Hematopoietic multipotent progenitor cell treated with erythropoietin and hydrocortisone succinate and interleukin-3 and kit ligand, for 8 days (in vitro differentiated cells): ENCODE data around the gene TMEM82.
"Not testable (repeated sequence)": the region's sequence is repeated elsewhere in the genome, so short reads cannot be mapped to it uniquely, and the experiment has no call there.

Source experiments
- DNase-seq: peaks from one replicate; pipeline ENCODE4 v3.0.0-alpha.2; 2015

TMEM82 gene

GRCh38 chr1:15742339-15742801 is at the start of gene TMEM82:
Gene TMEM82 (plus strand): TSS chr1:15742499. CDS start chr1:15742560, 61 bp downstream.
- DNase-seq: no peak

DNA sequence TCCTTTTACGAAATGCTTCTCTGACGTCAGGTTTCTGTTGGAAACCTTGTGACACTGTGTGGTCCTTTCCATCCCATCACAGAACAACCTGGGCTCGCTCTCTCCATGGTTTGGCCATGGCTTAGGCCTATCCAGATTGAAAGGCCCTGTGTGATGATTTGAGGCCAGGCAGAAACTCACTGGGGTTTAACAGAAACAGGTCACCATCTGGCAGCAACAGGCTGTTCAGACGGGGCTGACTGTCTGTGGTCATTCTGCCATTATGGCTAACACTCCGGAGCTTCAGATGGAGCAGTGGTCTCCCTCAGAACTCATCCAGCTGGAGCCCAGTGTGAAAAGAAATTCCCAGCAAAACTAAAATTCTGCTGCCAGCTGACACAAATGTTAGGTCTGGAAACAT is 48.9 kb upstream of the TMEM82 start:
- no peak for DNase-seq

DNA sequence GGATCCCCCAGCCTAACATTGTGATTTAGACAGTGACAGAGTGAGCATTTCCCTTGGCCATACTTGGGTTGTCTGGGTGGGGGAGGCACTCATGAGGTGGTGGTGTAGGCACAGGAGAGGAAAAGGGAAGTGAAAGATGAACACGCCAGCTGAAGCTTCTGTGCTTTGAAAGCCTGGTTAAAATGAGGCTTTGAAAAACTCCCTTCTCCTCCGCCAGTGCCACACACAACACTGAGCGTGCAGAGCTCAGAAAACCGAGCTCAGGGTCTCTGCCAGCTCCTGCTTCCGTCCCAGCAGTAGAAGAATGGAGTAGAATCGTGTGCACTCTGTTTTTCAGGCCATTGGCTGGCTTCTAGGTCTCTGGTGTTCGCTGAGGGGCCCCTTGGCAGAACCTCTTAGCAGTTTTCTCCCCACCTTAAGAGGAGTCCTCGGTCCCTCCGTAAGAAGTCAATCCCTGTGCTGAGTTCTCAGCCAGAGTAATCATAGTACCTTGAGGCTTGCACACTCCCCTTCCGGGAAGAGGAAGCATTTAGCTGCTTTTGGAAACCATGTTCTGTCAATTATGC is 45.3 kb upstream of the TMEM82 start:
- no peak for DNase-seq

- DNase-seq: no peak
Observed at GRCh38 chr1:15698201-15698600, 44.1 kb upstream of the TMEM82 start.

DNA sequence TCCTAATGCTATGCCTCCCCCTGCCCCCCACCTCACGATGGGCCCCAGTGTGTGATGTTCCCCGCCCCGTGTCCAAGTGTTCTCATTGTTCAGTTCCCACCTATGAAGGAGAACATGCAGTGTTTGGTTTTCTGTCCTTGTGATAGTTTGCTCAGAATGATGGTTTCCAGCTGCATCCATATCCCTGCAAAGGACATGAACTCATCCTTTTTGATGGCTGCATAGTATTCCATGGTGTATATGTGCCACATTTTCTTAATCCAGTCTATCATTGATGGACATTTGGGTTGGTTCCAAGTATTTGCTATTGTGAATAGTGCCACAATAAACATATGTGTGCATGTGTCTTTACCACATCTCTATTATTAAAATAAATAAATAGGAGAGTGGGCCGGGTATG is 43.0 kb upstream of the TMEM82 start:
- DNase-seq: not testable (repeated sequence)

DNA sequence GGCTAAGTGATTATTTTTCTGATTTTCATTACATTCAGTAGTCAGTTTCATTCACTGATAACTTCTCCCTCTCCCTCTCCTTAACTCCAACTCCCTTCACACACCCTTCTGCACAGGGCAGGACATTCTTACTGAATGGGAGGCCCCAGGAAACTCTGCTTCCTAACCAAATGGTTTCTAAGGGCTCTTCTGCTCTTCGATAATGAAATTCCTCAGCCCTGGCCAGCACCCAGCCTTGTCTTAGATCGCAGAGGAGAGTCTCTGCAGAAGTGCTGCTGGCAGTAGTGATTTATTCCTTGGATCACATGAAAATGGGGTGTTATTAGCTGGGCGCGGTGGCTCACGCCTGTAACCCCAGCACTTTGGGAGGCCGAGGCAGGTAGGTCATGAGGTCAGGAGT is 41.8 kb upstream of the TMEM82 start:
- DNase-seq: no peak

GRCh38 chr1:15701784-15702183 is 40.5 kb upstream of the TMEM82 start:
- no peak for DNase-seq

- no peak for DNase-seq
Observed at GRCh38 chr1:15702722-15703550, 39.4 kb upstream of the TMEM82 start.

DNA sequence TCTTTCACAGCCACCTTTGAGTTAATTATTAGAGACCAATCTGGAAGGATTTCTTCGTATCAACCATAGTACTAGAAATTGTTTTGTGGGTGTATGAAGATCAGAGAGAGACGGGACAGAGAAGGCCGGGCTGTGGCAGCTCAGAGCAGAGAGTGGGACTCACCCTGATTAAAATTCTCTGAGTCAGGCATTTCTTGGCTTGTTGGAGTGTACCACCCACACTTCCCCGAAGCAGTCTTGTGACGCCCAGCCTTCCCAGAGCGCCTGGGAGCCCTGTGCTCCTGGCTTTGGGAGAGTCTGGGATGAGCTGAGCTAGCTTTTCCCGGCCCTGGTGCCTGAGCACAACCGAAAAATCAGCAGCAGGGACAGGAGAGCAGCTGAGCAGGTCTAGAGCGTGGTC is 38.7 kb upstream of the TMEM82 start:
- DNase-seq: no peak

- DNase-seq: no peak
Observed at GRCh38 chr1:15704526-15705183, 37.6 kb upstream of the TMEM82 start.

DNA sequence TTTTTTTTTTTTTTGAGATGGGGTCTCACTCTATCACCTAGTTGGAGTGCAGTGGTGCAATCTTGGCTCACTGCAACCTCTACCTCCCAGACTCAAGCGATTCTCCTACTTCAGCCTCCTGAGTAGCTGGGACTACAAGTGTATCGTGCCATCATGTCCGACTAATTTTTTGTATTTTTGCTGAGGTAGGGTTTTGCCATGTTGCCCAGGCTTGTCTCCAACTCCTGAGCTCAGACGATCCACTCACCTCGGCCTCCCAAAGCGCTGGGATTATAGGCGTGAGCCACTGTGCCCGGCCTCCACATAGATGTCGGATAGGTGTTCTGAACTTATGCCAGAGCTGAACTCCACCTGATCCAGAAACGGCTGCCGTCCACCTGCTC is 37.1 kb upstream of the TMEM82 start:
- no peak for DNase-seq

GRCh38 chr1:15706751-15707150 is 35.5 kb upstream of the TMEM82 start:
- no peak for DNase-seq

DNA sequence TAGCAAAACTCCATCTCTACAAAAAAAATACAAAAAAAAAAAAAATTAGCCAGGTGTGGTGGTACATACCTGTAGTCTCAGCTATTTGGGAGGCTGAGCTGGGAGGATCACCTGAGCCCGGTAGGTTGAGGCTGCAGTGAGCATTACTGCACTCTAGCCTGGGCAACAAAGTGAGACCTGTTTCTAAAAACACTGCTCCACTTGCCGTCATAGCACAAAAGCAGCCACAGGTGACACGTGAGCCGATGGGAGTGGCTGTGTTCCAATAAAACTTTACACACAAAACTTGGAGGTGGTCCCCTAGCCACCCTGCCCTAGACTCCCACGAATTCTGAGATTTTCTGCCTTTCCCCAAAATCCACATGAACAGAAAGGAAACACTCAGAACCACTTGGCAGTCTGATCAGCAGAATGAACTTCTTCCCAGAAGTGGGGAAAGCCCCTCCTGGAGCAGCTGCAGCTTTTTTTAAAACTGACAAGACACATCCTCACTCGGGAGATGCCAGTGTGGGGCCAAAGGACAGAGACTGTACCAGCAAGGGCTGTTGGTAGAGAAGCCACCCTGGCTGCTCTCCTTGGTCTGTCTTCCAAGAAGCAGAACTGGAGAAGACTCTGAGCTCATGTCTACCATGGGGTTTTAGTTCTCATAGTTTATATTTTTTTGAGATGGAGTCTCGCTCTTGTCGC is 34.9 kb upstream of the TMEM82 start:
- DNase-seq: no peak

DNA sequence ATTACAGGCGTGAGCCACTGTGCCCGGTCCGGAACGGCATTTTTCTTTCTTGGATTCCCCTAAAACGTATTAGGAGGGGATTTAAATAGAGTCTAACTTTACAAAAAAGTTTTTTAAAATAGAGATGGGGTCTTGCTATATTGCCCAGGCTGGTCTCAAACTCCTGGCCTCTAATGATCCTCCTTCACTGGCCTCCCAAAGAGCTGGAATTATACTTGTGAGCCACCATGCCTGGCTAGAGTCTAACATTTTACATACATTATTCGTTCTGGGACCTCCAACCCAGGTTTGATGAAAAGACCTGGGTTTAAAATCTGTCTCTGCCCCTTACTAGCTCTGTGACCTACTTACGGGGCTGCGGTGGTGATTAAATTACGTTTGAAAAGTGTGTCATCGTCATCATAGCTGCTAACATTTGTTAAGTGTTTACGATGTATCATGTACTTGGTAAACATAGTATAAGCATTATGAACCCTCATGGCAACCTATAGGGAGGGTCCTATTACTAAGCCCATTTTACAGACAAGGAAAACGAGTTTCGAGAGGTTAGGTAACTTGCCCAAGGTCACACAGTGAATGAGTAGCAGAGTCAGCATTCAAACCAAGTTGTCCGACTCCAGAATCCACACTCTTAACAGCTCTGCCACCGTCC is 33.7 kb upstream of the TMEM82 start:
- DNase-seq: no peak

GRCh38 chr1:15709226-15709625 is 33.1 kb upstream of the TMEM82 start:
- DNase-seq: no peak

- no peak for DNase-seq
Observed at GRCh38 chr1:15712168-15712567, 30.1 kb upstream of the TMEM82 start.

- DNase-seq: no peak
Observed at GRCh38 chr1:15714406-15715136, 27.7 kb upstream of the TMEM82 start.

GRCh38 chr1:15717418-15718125 is 24.7 kb upstream of the TMEM82 start:
- DNase-seq: no peak

DNA sequence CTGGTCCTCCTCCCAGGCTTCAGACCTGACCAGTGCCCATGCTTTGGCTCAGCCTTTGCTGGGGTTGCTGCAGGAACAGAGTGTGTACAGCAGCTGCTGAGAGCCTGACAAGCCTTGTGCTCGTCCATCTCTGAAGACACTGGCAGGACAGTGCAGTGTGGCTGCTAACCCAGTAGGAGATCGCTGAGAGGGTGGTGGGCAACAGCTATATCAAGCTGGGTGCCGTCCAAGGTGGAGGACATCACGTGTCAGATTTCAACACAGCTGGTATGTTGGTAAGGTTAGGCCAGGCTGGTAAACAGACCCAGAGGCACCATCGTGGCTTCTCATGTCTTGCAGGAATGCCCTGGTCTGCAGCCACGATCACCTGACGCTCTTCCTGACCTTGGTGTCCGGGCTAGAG is 24.1 kb upstream of the TMEM82 start:
- DNase-seq: no peak

DNA sequence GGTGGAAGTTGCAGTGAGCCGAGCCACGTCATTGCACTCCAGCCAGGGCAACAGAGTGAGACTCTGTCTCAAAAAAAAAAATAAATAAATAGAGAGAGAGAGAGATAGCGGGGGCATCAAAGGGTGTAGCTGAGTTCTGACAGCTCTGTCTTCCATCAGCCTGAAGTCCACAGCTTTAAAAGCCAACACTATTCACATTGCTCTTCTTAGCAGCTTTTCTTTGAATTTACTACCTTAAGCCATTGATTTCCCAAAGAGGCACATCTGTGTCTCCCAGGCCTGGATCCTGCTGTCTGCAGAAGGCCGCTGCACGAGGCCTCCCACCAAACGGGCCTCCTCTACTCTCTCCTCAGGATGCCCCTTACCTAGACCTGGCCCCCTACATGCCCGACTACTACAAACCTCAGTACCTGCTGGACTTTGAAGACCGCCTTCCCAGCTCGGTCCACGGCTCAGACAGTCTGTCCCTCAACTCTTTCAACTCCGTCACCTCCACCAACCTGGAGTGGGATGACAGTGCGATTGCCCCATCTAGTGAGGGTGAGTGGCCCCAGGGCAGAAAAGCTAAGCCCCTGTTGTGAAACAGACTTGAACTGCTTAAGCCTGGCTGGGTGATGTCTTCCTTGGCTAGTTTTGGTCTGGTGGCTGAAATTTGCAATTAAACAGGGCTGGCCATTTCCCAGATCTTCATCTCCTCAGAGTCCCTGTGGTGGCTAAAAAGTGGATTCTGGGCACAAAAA is 22.7 kb upstream of the TMEM82 start:
- DNase-seq: no peak

DNA sequence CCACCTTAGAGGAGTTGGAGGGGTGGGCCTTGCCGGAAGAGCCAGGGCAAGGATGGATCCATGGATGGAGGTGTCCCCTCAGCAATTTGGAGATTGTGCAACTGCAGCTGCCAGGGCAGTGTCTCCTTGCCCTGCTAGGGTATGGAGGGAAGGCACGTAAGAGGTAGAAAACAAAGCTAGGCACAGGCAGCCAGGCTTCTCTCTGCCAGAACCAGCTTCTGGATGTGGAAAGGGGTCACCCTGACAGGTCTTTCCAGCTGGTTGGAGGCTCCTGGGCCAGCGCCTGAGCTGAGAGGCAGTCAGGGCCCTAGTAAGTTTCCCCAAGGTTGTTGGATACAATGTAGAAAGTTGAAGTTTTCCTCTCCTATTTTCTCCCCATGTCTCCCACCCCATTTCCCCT is 21.4 kb upstream of the TMEM82 start:
- DNase-seq: no peak
